ENCODE measurements around the gene SPG11.
"Not testable (repeated sequence)": the region's sequence is repeated elsewhere in the genome, so short reads cannot be mapped to it uniquely, and the experiment has no call there.

Gene SPG11

GRCh38 chr15:44694416-44694815, 31.0 kb upstream of the SPG11 start:
- H3K36me3 ChIP-seq (replicated peaks): no peaks in the 10 kb centered on the region
- H3K4me3 ChIP-seq: no peak overlapping the region
- in situ Hi-C loops (cut with MboI; ENCODE audit: low sequenced_read_pairs): no loop called here

GRCh38 chr15:44692659-44693058, 29.2 kb upstream of the SPG11 start:
- Histone ChIP-seq H3K36me3 (replicated peaks) (no peaks in the 10 kb centered on the region), H3K9me3 (no peaks in the 10 kb centered on the region), H3K27me3 (ENCODE audit: low read depth) (no peaks in the 10 kb centered on the region), H3K4me1 (no peaks in the 10 kb centered on the region), H3K4me3 (no peak overlapping the region)
- in situ Hi-C loops (cut with MboI; ENCODE audit: low sequenced_read_pairs): no loop called here
- no peak for DNase-seq (ENCODE audit: low spot score in 2 of 2)

More at GRCh38 chr15:44694416-44694815, 31.0 kb upstream of the SPG11 start:
- Histone ChIP-seq H3K27me3 (ENCODE audit: low read depth) (no peaks in the 10 kb centered on the region; the same call in 1 of the 2 replicates), H3K4me1 (peaks cover 5% of the 10 kb centered on the region; the same call in 1 of the 2 replicates), H3K9me3 (no peaks in the 10 kb centered on the region)
- no peak for DNase-seq (ENCODE audit: low spot score in 2 of 2)

GRCh38 chr15:44690245-44690644, 26.8 kb upstream of the SPG11 start:
- in situ Hi-C loops (cut with MboI; ENCODE audit: low sequenced_read_pairs); H3K36me3 ChIP-seq (replicated peaks); H3K4me3 ChIP-seq; H3K9me3 ChIP-seq; H3K27me3 ChIP-seq (ENCODE audit: low read depth); DNase-seq (ENCODE audit: low spot score in 2 of 2); H3K4me1 ChIP-seq: not testable (repeated sequence)

GRCh38 chr15:44689318-44689717, 25.9 kb upstream of the SPG11 start:
- DNase-seq (ENCODE audit: low spot score in 2 of 2); in situ Hi-C loops (cut with MboI; ENCODE audit: low sequenced_read_pairs); H3K36me3 ChIP-seq (replicated peaks); H3K27me3 ChIP-seq (ENCODE audit: low read depth); H3K4me1 ChIP-seq; H3K9me3 ChIP-seq; H3K4me3 ChIP-seq: not testable (repeated sequence)

GRCh38 chr15:44682809-44683682, 19.6 kb upstream of the SPG11 start:
- peak in 1 of 2 experiments; percentile 69 for DNase-seq (ENCODE audit: low spot score in 2 of 2)
- H3K27me3 ChIP-seq (ENCODE audit: low read depth); H3K4me1 ChIP-seq; in situ Hi-C loops (cut with MboI; ENCODE audit: low sequenced_read_pairs); H3K9me3 ChIP-seq; H3K4me3 ChIP-seq; H3K36me3 ChIP-seq (replicated peaks): not testable (repeated sequence)

GRCh38 chr15:44682211-44682610, 18.7 kb upstream of the SPG11 start:
- H3K4me3 ChIP-seq: no peak overlapping the region
- no peaks in the 10 kb centered on the region for H3K9me3 ChIP-seq
- H3K4me1 ChIP-seq: peaks cover 6% of the 10 kb centered on the region; the same call in 1 of the 2 replicates
- DNase-seq (ENCODE audit: low spot score in 2 of 2): no peak
- in situ Hi-C loops (cut with MboI; ENCODE audit: low sequenced_read_pairs): no loop called here
- H3K27me3 ChIP-seq (ENCODE audit: low read depth): 0 out of 2 replicates have a peak, but pooled peaks cover 4% of the 10 kb centered on the region
- no peaks in the 10 kb centered on the region for H3K36me3 ChIP-seq (replicated peaks)

GRCh38 chr15:44676676-44677075, 13.2 kb upstream of the SPG11 start:
- Histone ChIP-seq H3K4me3 (no peak overlapping the region), H3K36me3 (replicated peaks) (no peaks in the 10 kb centered on the region), H3K27me3 (ENCODE audit: low read depth) (0 out of 2 replicates have a peak, but pooled peaks cover 4% of the 10 kb centered on the region), H3K9me3 (no peaks in the 10 kb centered on the region), H3K4me1 (no peaks in the 10 kb centered on the region)
- in situ Hi-C loops (cut with MboI; ENCODE audit: low sequenced_read_pairs): no loop called here
- DNase-seq (ENCODE audit: low spot score in 2 of 2): no peak

- H3K27me3 ChIP-seq (ENCODE audit: low read depth): 0 out of 2 replicates have a peak, but pooled peaks cover 4% of the 10 kb centered on the region
- H3K4me1 ChIP-seq: no peaks in the 10 kb centered on the region
- no peaks in the 10 kb centered on the region for H3K9me3 ChIP-seq
- DNase-seq (ENCODE audit: low spot score in 2 of 2): no peak
- in situ Hi-C loops (cut with MboI; ENCODE audit: low sequenced_read_pairs): no loop called here
- no peak overlapping the region for H3K4me3 ChIP-seq
- no peaks in the 10 kb centered on the region for H3K36me3 ChIP-seq (replicated peaks)
Observed at GRCh38 chr15:44675911-44676310, 12.4 kb upstream of the SPG11 start.

- no peak for DNase-seq (ENCODE audit: low spot score in 2 of 2)
- Histone ChIP-seq H3K9me3 (no peaks in the 10 kb centered on the region), H3K4me1 (no peaks in the 10 kb centered on the region), H3K4me3 (no peak overlapping the region), H3K27me3 (ENCODE audit: low read depth) (no peaks in the 10 kb centered on the region), H3K36me3 (replicated peaks) (no peaks in the 10 kb centered on the region)
- in situ Hi-C loops (cut with MboI; ENCODE audit: low sequenced_read_pairs): no loop called here
Observed at GRCh38 chr15:44673639-44674038, 10.2 kb upstream of the SPG11 start.

GRCh38 chr15:44670087-44670950, 6.9 kb upstream of the SPG11 start:
- H3K4me3 ChIP-seq: no peak overlapping the region
- DNase-seq (ENCODE audit: low spot score in 2 of 2): no peak
- no peaks in the 10 kb centered on the region for H3K4me1 ChIP-seq
- in situ Hi-C loops (cut with MboI; ENCODE audit: low sequenced_read_pairs): no loop called here
- H3K27me3 ChIP-seq (ENCODE audit: low read depth): no peaks in the 10 kb centered on the region
- H3K9me3 ChIP-seq: no peaks in the 10 kb centered on the region
- H3K36me3 ChIP-seq (replicated peaks): no peaks in the 10 kb centered on the region

- no peak overlapping the region for H3K4me3 ChIP-seq
- no peaks in the 10 kb centered on the region for H3K9me3 ChIP-seq
- in situ Hi-C loops (cut with MboI; ENCODE audit: low sequenced_read_pairs): no loop called here
- peaks cover 3% of the 10 kb centered on the region; the same call in 1 of the 2 replicates for H3K4me1 ChIP-seq
- H3K36me3 ChIP-seq (replicated peaks): no peaks in the 10 kb centered on the region
- H3K27me3 ChIP-seq (ENCODE audit: low read depth): no peaks in the 10 kb centered on the region
- no peak for DNase-seq (ENCODE audit: low spot score in 2 of 2)
Observed at GRCh38 chr15:44668921-44669320, 5.5 kb upstream of the SPG11 start.

GRCh38 chr15:44667039-44667360, 3.5 kb upstream of the SPG11 start:
- in situ Hi-C loops (cut with MboI; ENCODE audit: low sequenced_read_pairs): no loop called here
- Histone ChIP-seq H3K9me3 (no peaks in the 10 kb centered on the region), H3K27me3 (ENCODE audit: low read depth) (no peaks in the 10 kb centered on the region), H3K4me3 (no peak overlapping the region), H3K36me3 (replicated peaks) (no peaks in the 10 kb centered on the region), H3K4me1 (peaks cover 7% of the 10 kb centered on the region)
- no peak for DNase-seq (ENCODE audit: low spot score in 2 of 2)

GRCh38 chr15:44666210-44667038, 3.0 kb upstream of the SPG11 start:
- H3K4me1 ChIP-seq: peaks cover 9% of the 10 kb centered on the region
- in situ Hi-C loops (cut with MboI; ENCODE audit: low sequenced_read_pairs): no loop called here
- DNase-seq (ENCODE audit: low spot score in 2 of 2): no peak
- no peaks in the 10 kb centered on the region for H3K27me3 ChIP-seq (ENCODE audit: low read depth)
- no peaks in the 10 kb centered on the region for H3K9me3 ChIP-seq
- no peak overlapping the region for H3K4me3 ChIP-seq
- H3K36me3 ChIP-seq (replicated peaks): no peaks in the 10 kb centered on the region

Data from HAP-1 (cell line).